Left lung (tissue), 10 donors: ENCODE measurements around the gene RAI14. TPM values are rescaled to one million over a fixed set of nuclear protein-coding genes. Genes with fewer than 3 reads are reported as not detected.

Experiments
- ATAC-seq: fragments of 200-7000 bp; cut with Tn5 transposase; one replicate; pipeline ENCODE4 v1.9.1; 2020; ENCODE audit warnings: moderate library complexity
- DNase-seq, 4 donors: peaks; one replicate each; pipeline ENCODE4 v3.0.0-alpha.2; 2013 to 2020
- H3K27ac ChIP-seq, 2 donors: fragments of 200-600 bp; sonication (generic) in 1 of 2; one replicate each; pipeline versions ENCODE4 v1.5.0 to v1.8.0; 2020 to 2021
- H3K27me3 ChIP-seq, 2 donors: fragments of 200-600 bp; sonication (generic) in 1 of 2; one replicate each; pipeline versions ENCODE4 v1.5.0 to v1.8.0; 2020 to 2021
- H3K36me3 ChIP-seq, 2 donors: fragments of 200-600 bp; sonication (generic) in 1 of 2; one replicate each; pipeline versions ENCODE4 v1.5.0 to v1.8.0; 2020 to 2021
- H3K4me1 ChIP-seq, 2 donors: fragments of 200-600 bp; one replicate each; pipeline ENCODE4 v1.8.0; 2021
- H3K4me3 ChIP-seq, 2 donors: fragments of 200-600 bp; sonication (generic) in 1 of 2; one replicate each; pipeline versions ENCODE4 v1.5.0 to v1.8.0; 2020 to 2021; ENCODE audit warnings: mild to moderate bottlenecking in 1 of 2
- H3K9me3 ChIP-seq, 2 donors: fragments of 200-600 bp; sonication (generic) in 1 of 2; one replicate each; pipeline versions ENCODE4 v1.5.0 to v1.8.0; 2020 to 2021
- CTCF ChIP-seq, 2 donors: fragments of 200-600 bp; sonication (generic) in 1 of 2; IDR thresholded peaks; one replicate each; pipeline versions ENCODE4 v1.5.0 to v1.8.0; 2021; ENCODE audit warnings: antibody characterized with exemption in 2 of 2
- intact Hi-C, 2 donors: fragments of 100-400 bp; cut with DNase I; formaldehyde crosslinking; loops; one replicate each; pipeline versions ENCODE4 v1.11.2 to v1.14.2; 2022
- polyA plus RNA-seq, 6 donors: library from polyadenylated mRNA; unstranded; fragments of 120-200 nt; gene quantifications; one replicate each; pipeline ENCODE4 v1.2.1, GENCODE V29; 2013; ENCODE audit not compliant: insufficient read length in 6 of 6
- total RNA-seq, 2 donors: library from RNA; stranded (reverse); fragmentation: NEBNext Ultra II Directional; extraction: Animal tissue kit (Norgen Biotek cat#: 25700); gene quantifications; one replicate each; pipeline ENCODE4 v1.2.1, GENCODE V29; 2021
- donor health status: DM: no; HTN: yes; CAD: no.
- donor health status: DM: no; HTN: no; CAD: no.

Gene RAI14
- total and polyA plus RNA-seq, 8 donors: 48.4 to 109 (median 53.8) TPM

- Histone ChIP-seq H3K27me3 (no peaks in the 10 kb centered on the region), H3K36me3 (no peaks in the 10 kb centered on the region), H3K27ac (no peak overlapping the region), H3K9me3 (peaks cover 0 to 7% of the 10 kb centered on the region in 2 donors), H3K4me3 (no peak overlapping the region), H3K4me1 (no peaks in the 10 kb centered on the region)
- intact Hi-C loops: no loop called here
- no peak for TF ChIP-seq CTCF (IDR thresholded peaks at IDR 0.05)
- no peak for DNase-seq
- no peak for ATAC-seq
These were observed 133.5 kb downstream of the RAI14 start for GRCh38 chr5:34789639-34790038.

- H3K9me3 ChIP-seq: peaks cover 0 to 7% of the 10 kb centered on the region in 2 donors
- no peak overlapping the region for H3K4me3 ChIP-seq
- no peaks in the 10 kb centered on the region for H3K36me3 ChIP-seq
- TF ChIP-seq CTCF (IDR thresholded peaks at IDR 0.05): no peak
- H3K27me3 ChIP-seq: no peaks in the 10 kb centered on the region
- intact Hi-C loops: no loop called here
- no peaks in the 10 kb centered on the region for H3K4me1 ChIP-seq
- DNase-seq (no peak), ATAC-seq (no peak)
- H3K27ac ChIP-seq: no peak overlapping the region
These were observed 133.9 kb downstream of the RAI14 start for GRCh38 chr5:34790069-34790468.

- ATAC-seq: peak; percentile 68
- intact Hi-C loops: no loop called here
These were observed 135.7 kb downstream of the RAI14 start for GRCh38 chr5:34791761-34792244.

GRCh38 chr5:34802834-34803563, 146.9 kb downstream of the RAI14 start:
- Histone ChIP-seq H3K27me3 (no peaks in the 10 kb centered on the region), H3K4me3 (no peak overlapping the region), H3K27ac (no peak overlapping the region), H3K36me3 (peaks cover 0 to 19% of the 10 kb centered on the region in 2 donors), H3K9me3 (no peaks in the 10 kb centered on the region), H3K4me1 (no peaks in the 10 kb centered on the region)
- DNase-seq (no peak), ATAC-seq (no peak)
- no peak for TF ChIP-seq CTCF (IDR thresholded peaks at IDR 0.05)
- intact Hi-C loops: no loop called here

More at GRCh38 chr5:34791761-34792244, 135.7 kb downstream of the RAI14 start:
- H3K36me3 ChIP-seq: peaks cover 0 to 4% of the 10 kb centered on the region in 2 donors
- TF ChIP-seq CTCF (IDR thresholded peaks at IDR 0.05): no peak
- H3K4me3 ChIP-seq: no peak overlapping the region
- no peak overlapping the region for H3K27ac ChIP-seq
- no peaks in the 10 kb centered on the region for H3K4me1 ChIP-seq
- peaks cover 0 to 2% of the 10 kb centered on the region in 2 donors for H3K9me3 ChIP-seq
- DNase-seq: no peak
- no peaks in the 10 kb centered on the region for H3K27me3 ChIP-seq

GRCh38 chr5:34803974-34804732, 148.0 kb downstream of the RAI14 start:
- Histone ChIP-seq H3K4me3 (no peak overlapping the region), H3K9me3 (no peaks in the 10 kb centered on the region), H3K4me1 (no peaks in the 10 kb centered on the region), H3K27me3 (no peaks in the 10 kb centered on the region), H3K27ac (no peak overlapping the region), H3K36me3 (peaks cover 0 to 19% of the 10 kb centered on the region in 2 donors)
- intact Hi-C loops: no loop called here
- no peak for ATAC-seq
- DNase-seq: no peak
- TF ChIP-seq CTCF (IDR thresholded peaks at IDR 0.05): no peak
